K562 (cell line): ENCODE measurements around the gene MLXIPL.

Experiments
- ATF2 ChIP-seq: sonication (generic); formaldehyde crosslinking; IDR thresholded peaks from 2 replicates; pipeline ENCODE4 v1.8.1; 2022; ENCODE audit warnings: missing genetic modification reagents
- BRD9 ChIP-seq: fragments of 450-650 bp; IDR thresholded peaks from 2 replicates; pipeline ENCODE4 v1.6.1; 2018; ENCODE audit warnings: low read depth; ENCODE audit not compliant: partially characterized antibody
- CBX5 ChIP-seq: IDR thresholded peaks from 2 replicates; pipeline ENCODE4 v1.6.1; 2014; ENCODE audit warnings: low read depth, borderline replicate concordance
- CHD4 ChIP-seq: fragments of 200-600 bp; sonication (generic); IDR thresholded peaks from 3 replicates; pipeline ENCODE4 v1.6.1; 2012; ENCODE audit warnings: low read depth, mild to moderate bottlenecking, mixed read lengths, low read length, inconsistent platforms; ENCODE audit not compliant: insufficient read depth, insufficient replicate concordance, poor library complexity, severe bottlenecking
- E4F1 ChIP-seq: fragments of 250-450 bp; sonication (Bioruptor Pico); IDR thresholded peaks from 2 replicates; pipeline ENCODE4 v1.5.0; 2021; ENCODE audit warnings: mild to moderate bottlenecking, borderline replicate concordance
- POLR2A ChIP-seq: fragments of 450-650 bp; conservative IDR thresholded peaks from 2 replicates; pipeline ENCODE4 v1.6.1; 2016
- SLC30A9 ChIP-seq: fragments of 250-450 bp; sonication (Bioruptor Pico); IDR thresholded peaks from 2 replicates; pipeline ENCODE4 v1.8.0; 2022; ENCODE audit warnings: mild to moderate bottlenecking, moderate library complexity
- SP2 ChIP-seq: IDR thresholded peaks from 2 replicates; pipeline ENCODE4 v1.6.1; 2011; ENCODE audit warnings: mild to moderate bottlenecking, low read depth, low read length, moderate library complexity; ENCODE audit not compliant: poor library complexity, severe bottlenecking; ENCODE audit errors: extremely low read depth
- TBP ChIP-seq: optimal IDR thresholded peaks from 2 replicates; pipeline ENCODE3; 2011; ENCODE audit warnings: low read depth, low read length, improper control_type of control experiment
- ZBTB17 ChIP-seq: fragments of 450-650 bp; formaldehyde crosslinking; IDR thresholded peaks from 2 replicates; pipeline ENCODE4 v1.4.0; 2020; ENCODE audit warnings: mild to moderate bottlenecking
- ZKSCAN1 ChIP-seq: fragments of 150-350 bp; IDR thresholded peaks from 2 replicates; pipeline ENCODE4 v1.6.1; 2016; ENCODE audit warnings: low read depth, low read length
- ZNF444 ChIP-seq: fragments of 250-450 bp; sonication (Bioruptor Pico); IDR thresholded peaks from 2 replicates; pipeline ENCODE4 v1.4.0; 2020; ENCODE audit warnings: mild to moderate bottlenecking, moderate library complexity
- ZNF583 ChIP-seq: fragments of 250-450 bp; sonication (Bioruptor Pico); IDR thresholded peaks from 2 replicates; pipeline ENCODE4 v1.4.0; 2020
- TF ChIP-seq, protein P1 (sequence below), 3 experiments: IDR thresholded peaks in 2 of 3; conservative IDR thresholded peaks in 1 of 3; 2 replicates each; pipeline ENCODE4 v1.5.1; 2011 to 2012; ENCODE audit warnings: low read length in 3 of 3, mild to moderate bottlenecking in 3 of 3, control low read depth in 2 of 3, improper control_type of control experiment in 1 of 3, inconsistent platforms in 1 of 3, low read depth in 1 of 3, mixed read lengths in 1 of 3, moderate library complexity in 1 of 3; ENCODE audit not compliant: insufficient read depth in 2 of 3

- TF ChIP-seq, protein P1, sequence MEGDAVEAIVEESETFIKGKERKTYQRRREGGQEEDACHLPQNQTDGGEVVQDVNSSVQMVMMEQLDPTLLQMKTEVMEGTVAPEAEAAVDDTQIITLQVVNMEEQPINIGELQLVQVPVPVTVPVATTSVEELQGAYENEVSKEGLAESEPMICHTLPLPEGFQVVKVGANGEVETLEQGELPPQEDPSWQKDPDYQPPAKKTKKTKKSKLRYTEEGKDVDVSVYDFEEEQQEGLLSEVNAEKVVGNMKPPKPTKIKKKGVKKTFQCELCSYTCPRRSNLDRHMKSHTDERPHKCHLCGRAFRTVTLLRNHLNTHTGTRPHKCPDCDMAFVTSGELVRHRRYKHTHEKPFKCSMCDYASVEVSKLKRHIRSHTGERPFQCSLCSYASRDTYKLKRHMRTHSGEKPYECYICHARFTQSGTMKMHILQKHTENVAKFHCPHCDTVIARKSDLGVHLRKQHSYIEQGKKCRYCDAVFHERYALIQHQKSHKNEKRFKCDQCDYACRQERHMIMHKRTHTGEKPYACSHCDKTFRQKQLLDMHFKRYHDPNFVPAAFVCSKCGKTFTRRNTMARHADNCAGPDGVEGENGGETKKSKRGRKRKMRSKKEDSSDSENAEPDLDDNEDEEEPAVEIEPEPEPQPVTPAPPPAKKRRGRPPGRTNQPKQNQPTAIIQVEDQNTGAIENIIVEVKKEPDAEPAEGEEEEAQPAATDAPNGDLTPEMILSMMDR (IDR thresholded peaks at IDR 0.05 in 2 of 3, conservative IDR thresholded peaks at IDR 0.05 in 1 of 3; ENCODE audit: insufficient read depth in 2 of 3, low read depth in 1 of 3, low read length in 3 of 3), result no peak
- TF ChIP-seq ZNF444 (CRISPR knock-in tag) (no peak), CBX5 (no peak), POLR2A (no peak), TBP (no peak), CHD4 (no peak), ZBTB17 (CRISPR knock-in tag) (no peak), ZNF583 (CRISPR knock-in tag) (no peak), BRD9 (no peak), ZKSCAN1 (no peak), E4F1 (CRISPR knock-in tag) (no peak), SLC30A9 (CRISPR knock-in tag) (no peak), SP2 (no peak), ATF2 (CRISPR knock-in tag) (no peak)
Measured at GRCh38 chr7:73649576-73649975, 25.3 kb upstream of the MLXIPL start.
